Gastroesophageal sphincter (tissue), 3 donors: ENCODE data around the gene TRIM29.

ENCODE experiments used
- CTCF ChIP-seq, 4 experiments: fragments of 200-600 bp in 2 of 4; fragments of 450-650 bp in 2 of 4; sonication (generic) in 1 of 4; IDR thresholded peaks; one replicate each; pipeline ENCODE4 v1.5.1; 2017 to 2019; ENCODE audit warnings: antibody characterized with exemption in 4 of 4, mild to moderate bottlenecking in 2 of 4, moderate library complexity in 2 of 4
- EP300 ChIP-seq: sonication (generic); formaldehyde crosslinking; IDR thresholded peaks from one replicate; pipeline ENCODE4 v1.6.1; 2017; ENCODE audit warnings: antibody characterized with exemption, mild to moderate bottlenecking
- POLR2A ChIP-seq, 2 donors: fragments of 450-650 bp; IDR thresholded peaks; one replicate each; pipeline ENCODE4 v1.6.1; 2017; ENCODE audit warnings: antibody characterized with exemption in 2 of 2, mild to moderate bottlenecking in 2 of 2, moderate library complexity in 1 of 2
- POLR2AphosphoS5 ChIP-seq: sonication (generic); formaldehyde crosslinking; IDR thresholded peaks from one replicate; pipeline ENCODE4 v1.6.1; 2017; ENCODE audit warnings: antibody characterized with exemption

- TF ChIP-seq CTCF (IDR thresholded peaks at IDR 0.05): no peak
- no peak for TF ChIP-seq POLR2A (IDR thresholded peaks at IDR 0.05)
- TF ChIP-seq EP300: no peak
- no peak for TF ChIP-seq POLR2AphosphoS5
Measured at GRCh38 chr11:120107692-120108091, 30.2 kb downstream of the TRIM29 start.
